Stomach smooth muscle (tissue), 2 donors: ENCODE measurements around the gene SSX5.
"Not testable (repeated sequence)": the region's sequence is repeated elsewhere in the genome, so short reads cannot be mapped to it uniquely, and the experiment has no call there.

Experiments
- H3K27ac ChIP-seq: one replicate; pipeline ENCODE4 v1.7.0; 2013; ENCODE audit warnings: mild to moderate bottlenecking, low read length, inconsistent platforms
- H3K27me3 ChIP-seq, 2 donors: one replicate each; pipeline ENCODE4 v1.7.0; 2013; ENCODE audit warnings: low read length in 2 of 2; ENCODE audit not compliant: insufficient read depth in 2 of 2, control insufficient read depth in 1 of 2
- H3K36me3 ChIP-seq, 2 donors: one replicate each; pipeline ENCODE4 v1.7.0; 2013; ENCODE audit warnings: low read length in 2 of 2; ENCODE audit not compliant: control insufficient read depth in 2 of 2, insufficient read depth in 2 of 2
- H3K4me1 ChIP-seq: one replicate; pipeline ENCODE4 v1.7.0; 2013; ENCODE audit warnings: low read length; ENCODE audit not compliant: control insufficient read depth, insufficient read depth
- H3K4me3 ChIP-seq, 2 donors: one replicate each; pipeline ENCODE4 v1.7.0; 2013; ENCODE audit warnings: low read length in 2 of 2
- H3K9ac ChIP-seq, 2 donors: one replicate each; pipeline ENCODE4 v1.7.0; 2013; ENCODE audit warnings: low read length in 2 of 2, mild to moderate bottlenecking in 1 of 2
- H3K9me3 ChIP-seq, 2 donors: one replicate each; pipeline ENCODE4 v1.7.0; 2013; ENCODE audit warnings: low read length in 2 of 2; ENCODE audit not compliant: control insufficient read depth in 2 of 2
- donor health status: healthy.
- donor health status: Pancreatic carcinoma.

The SSX5 gene

DNA sequence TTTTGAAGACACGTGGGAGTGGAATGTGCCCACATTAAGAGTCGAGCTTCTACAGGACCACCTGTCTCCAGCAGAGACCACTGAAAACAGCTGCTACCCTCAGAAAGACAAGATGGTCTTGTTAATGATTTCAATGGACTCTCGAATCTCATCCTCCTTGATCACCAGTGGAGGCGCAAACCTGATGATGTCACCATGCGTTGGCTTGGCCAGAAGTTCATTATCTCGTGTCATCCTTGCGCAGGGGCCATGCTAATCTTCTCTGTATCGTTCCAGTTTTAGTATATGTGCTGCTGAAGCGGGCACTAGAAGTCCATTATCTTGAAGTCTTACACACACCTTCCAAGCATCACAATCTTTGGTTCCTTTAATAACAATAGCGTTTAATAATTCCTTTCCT is 42.8 kb downstream of the SSX5 start:
- H3K36me3 ChIP-seq: no peaks in the 10 kb centered on the region
- no peak overlapping the region for H3K4me3 ChIP-seq
- no peaks in the 10 kb centered on the region for H3K4me1 ChIP-seq

DNA sequence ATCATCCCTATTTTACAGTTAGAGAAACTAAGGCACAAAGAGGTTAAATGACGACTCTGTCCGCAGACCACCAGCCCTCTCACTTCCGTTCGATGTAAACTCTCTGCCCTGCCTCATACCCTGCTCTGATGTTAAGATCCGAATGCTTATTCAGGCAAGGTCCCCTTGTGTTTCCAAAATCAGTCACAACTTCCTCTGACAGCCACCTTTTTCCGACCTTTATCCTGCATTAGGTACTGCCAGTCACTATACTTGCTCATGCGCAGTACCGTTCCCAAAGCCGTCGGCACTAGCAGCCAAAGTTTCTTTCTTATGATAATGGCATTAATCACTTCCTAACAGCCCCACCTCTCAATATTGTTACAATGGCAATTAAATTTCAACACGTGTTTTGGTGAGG is 53.9 kb downstream of the SSX5 start:
- H3K9ac ChIP-seq, H3K27me3 ChIP-seq, H3K4me3 ChIP-seq, H3K4me1 ChIP-seq, H3K36me3 ChIP-seq, H3K27ac ChIP-seq, H3K9me3 ChIP-seq: not testable (repeated sequence)

More for the DNA sequence above, 42.8 kb downstream of the SSX5 start:
- Histone ChIP-seq H3K27ac (no peak overlapping the region), H3K9me3 (no peaks in the 10 kb centered on the region), H3K9ac (no peak overlapping the region), H3K27me3 (peaks cover 0 to 2% of the 10 kb centered on the region in 2 donors)

DNA sequence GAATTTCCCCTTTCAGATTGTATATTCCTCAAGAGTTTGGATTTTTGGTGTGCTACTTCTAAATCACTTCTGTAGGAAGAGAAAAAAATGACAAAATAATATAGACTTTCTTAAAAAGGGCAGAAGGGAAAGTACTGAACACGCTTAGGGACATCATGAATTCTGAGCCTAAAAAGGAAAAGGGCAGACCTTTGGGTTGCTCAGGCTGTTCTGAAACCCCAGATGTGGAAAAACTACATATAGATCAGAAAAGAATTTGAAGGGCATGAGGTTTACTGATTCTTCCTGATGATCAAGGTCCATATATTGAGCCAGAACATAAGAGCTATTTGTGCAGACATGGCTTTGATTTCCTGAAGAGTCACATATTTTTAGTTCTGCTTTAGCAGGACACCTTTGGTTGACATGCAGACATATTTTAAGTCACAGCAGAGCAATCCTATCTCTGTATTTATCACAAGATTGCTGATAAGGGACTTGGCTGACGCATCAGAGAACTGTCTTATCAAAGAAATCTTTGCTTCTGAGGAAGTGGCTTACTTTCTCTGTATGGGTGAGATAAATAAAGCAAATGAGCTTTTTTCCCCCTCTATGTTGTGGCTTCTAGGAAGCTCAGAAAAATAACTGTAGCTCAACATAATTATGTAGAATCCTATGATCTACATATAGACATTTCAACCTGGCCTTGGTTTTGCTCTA is 54.6 kb downstream of the SSX5 start:
- H3K27me3 ChIP-seq, H3K4me3 ChIP-seq, H3K9me3 ChIP-seq, H3K9ac ChIP-seq, H3K36me3 ChIP-seq, H3K4me1 ChIP-seq, H3K27ac ChIP-seq: not testable (repeated sequence)

DNA sequence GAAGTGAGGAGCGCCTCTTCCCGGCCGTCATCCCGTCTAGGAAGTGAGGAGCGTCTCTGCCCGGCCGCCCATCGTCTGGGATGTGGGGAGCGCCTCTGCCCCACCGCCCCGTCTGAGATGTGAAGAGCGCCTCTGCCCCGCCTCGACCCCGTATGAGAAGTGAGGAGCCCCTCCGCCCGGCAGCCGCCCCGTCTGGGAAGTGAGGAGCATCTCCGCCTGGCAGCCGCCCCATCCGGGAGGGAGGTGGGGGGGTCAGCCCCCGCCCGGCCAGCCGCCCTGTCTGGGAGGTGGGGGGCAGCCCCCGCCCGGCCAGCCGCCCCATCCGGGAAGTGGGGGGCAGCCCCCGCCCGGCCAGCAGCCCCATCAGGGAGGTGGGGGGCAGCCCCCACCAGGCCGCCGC is 57.5 kb downstream of the SSX5 start:
- not testable (repeated sequence) for H3K9me3 ChIP-seq, H3K4me1 ChIP-seq, H3K27me3 ChIP-seq, H3K4me3 ChIP-seq, H3K36me3 ChIP-seq, H3K27ac ChIP-seq, H3K9ac ChIP-seq
